ENCODE data around the gene ALDH4A1.
A peak's percentile ranks its signal among the peaks of the same experiment; 100 is the strongest.
"Not testable (repeated sequence)": the region's sequence is repeated elsewhere in the genome, so short reads cannot be mapped to it uniquely, and the experiment has no call there.

ALDH4A1 gene

GRCh38 chr1:18877282-18877681 lies 25.1 kb downstream of the ALDH4A1 start:
- DNase-seq (ENCODE audit: low spot score) = no peak

- no peak for DNase-seq (ENCODE audit: low spot score)
These were observed 26.1 kb downstream of the ALDH4A1 start for GRCh38 chr1:18876210-18876609.

GRCh38 chr1:18875796-18876128 lies 26.6 kb downstream of the ALDH4A1 start:
- DNase-seq (ENCODE audit: low spot score) = no peak

- DNase-seq (ENCODE audit: low spot score) = peak; percentile 93
These were observed 27.1 kb downstream of the ALDH4A1 start for GRCh38 chr1:18875107-18875795.

GRCh38 chr1:18874600-18874999 lies 27.8 kb downstream of the ALDH4A1 start:
- no peak for DNase-seq (ENCODE audit: low spot score)

GRCh38 chr1:18874036-18874435 lies 28.3 kb downstream of the ALDH4A1 start:
- no peak for DNase-seq (ENCODE audit: low spot score)

GRCh38 chr1:18872071-18872611 lies 30.2 kb downstream of the ALDH4A1 start:
- no peak for DNase-seq (ENCODE audit: low spot score)

GRCh38 chr1:18871401-18872070 lies 30.8 kb downstream of the ALDH4A1 start:
- DNase-seq (ENCODE audit: low spot score) = no peak

GRCh38 chr1:18870957-18871356 lies 31.4 kb downstream of the ALDH4A1 start:
- DNase-seq (ENCODE audit: low spot score) = no peak

- not testable (repeated sequence) for DNase-seq (ENCODE audit: low spot score)
These were observed 31.8 kb downstream of the ALDH4A1 start for GRCh38 chr1:18870595-18870865.

- DNase-seq (ENCODE audit: low spot score) = no peak
These were observed 32.3 kb downstream of the ALDH4A1 start for GRCh38 chr1:18869847-18870594.

- no peak for DNase-seq (ENCODE audit: low spot score)
These were observed 33.4 kb downstream of the ALDH4A1 start for GRCh38 chr1:18868801-18869424.

GRCh38 chr1:18868354-18868753 lies 34.0 kb downstream of the ALDH4A1 start:
- no peak for DNase-seq (ENCODE audit: low spot score)

- DNase-seq (ENCODE audit: low spot score) = no peak
These were observed 35.5 kb downstream of the ALDH4A1 start for GRCh38 chr1:18866846-18867245.

- no peak for DNase-seq (ENCODE audit: low spot score)
These were observed 36.0 kb downstream of the ALDH4A1 start for GRCh38 chr1:18866314-18866713.

- DNase-seq (ENCODE audit: low spot score) = no peak
These were observed 37.2 kb downstream of the ALDH4A1 start for GRCh38 chr1:18865176-18865575.

- no peak for DNase-seq (ENCODE audit: low spot score)
These were observed 40.8 kb downstream of the ALDH4A1 start for GRCh38 chr1:18861590-18861989.

GRCh38 chr1:18861082-18861481 lies 41.3 kb downstream of the ALDH4A1 start:
- no peak for DNase-seq (ENCODE audit: low spot score)

- no peak for DNase-seq (ENCODE audit: low spot score)
These were observed 42.8 kb downstream of the ALDH4A1 start, which contains the start of gene TAS1R2 for GRCh38 chr1:18859560-18859959. TSS of gene TAS1R2 (minus strand) at chr1:18859660. CDS start at chr1:18859660, 0 bp downstream.

- no peak for DNase-seq (ENCODE audit: low spot score)
These were observed 44.2 kb downstream of the ALDH4A1 start for GRCh38 chr1:18858070-18858688.

- DNase-seq (ENCODE audit: low spot score) = no peak
These were observed 45.9 kb downstream of the ALDH4A1 start for GRCh38 chr1:18856435-18856834.

- no peak for DNase-seq (ENCODE audit: low spot score)
These were observed 46.8 kb downstream of the ALDH4A1 start for GRCh38 chr1:18855573-18855972.
